C4-2B (cell line): ENCODE results near the gene FAM43A.

ENCODE experiments used
- H3K27ac ChIP-seq: fragments of 450-650 bp; 2 replicates; pipeline ENCODE4 v1.5.1; 2017
- CTCF ChIP-seq: fragments of 450-650 bp; conservative IDR thresholded peaks from 2 replicates; pipeline ENCODE4 v1.5.1; 2017; ENCODE audit warnings: mild to moderate bottlenecking
- ZFX ChIP-seq: fragments of 450-650 bp; IDR thresholded peaks from 2 replicates; pipeline ENCODE4 v1.6.1; 2017

Gene FAM43A

GRCh38 chr3:194736277-194736895 is 50.7 kb downstream of the FAM43A start:
- TF ChIP-seq CTCF = no peak
- no peak for TF ChIP-seq ZFX
- no peak overlapping the region for H3K27ac ChIP-seq

DNA sequence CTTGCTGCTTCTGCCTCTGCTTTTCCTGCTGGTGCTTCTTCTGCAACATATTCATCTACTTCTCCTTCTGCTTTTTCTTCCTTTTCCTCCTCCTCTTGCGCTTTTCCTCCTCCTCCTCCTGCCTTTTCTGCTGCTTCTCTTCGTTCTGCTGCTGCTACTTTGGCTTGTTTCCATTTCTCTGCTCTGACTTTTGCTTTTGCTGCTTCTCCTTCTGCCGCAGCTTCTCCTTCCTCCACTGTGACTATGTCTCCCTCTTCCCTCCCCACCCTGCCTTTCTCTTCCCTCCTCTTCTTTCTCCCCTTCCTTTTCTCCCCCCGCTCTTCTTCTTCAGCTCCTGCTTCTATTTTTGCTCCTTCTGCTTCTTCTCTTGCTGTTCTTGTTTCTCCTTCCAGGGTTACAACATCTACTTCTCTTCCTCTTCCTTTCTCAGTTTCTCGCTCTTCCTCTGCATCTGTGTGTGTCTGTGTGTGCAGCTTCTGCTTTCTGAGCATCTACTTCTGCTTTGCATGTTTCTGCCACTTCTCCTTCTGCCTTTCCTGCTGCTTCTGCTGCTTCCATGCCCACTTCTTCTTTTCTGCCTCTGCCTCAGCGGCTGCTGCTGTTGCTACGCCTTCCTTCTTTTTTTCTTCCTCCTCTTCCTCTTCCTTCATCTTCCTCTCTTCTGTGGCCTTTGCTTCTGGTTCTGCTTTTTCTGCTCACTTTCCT is 51.4 kb downstream of the FAM43A start:
- TF ChIP-seq CTCF = no peak
- TF ChIP-seq ZFX = no peak
- no peak overlapping the region for H3K27ac ChIP-seq
